Measurements from ENCODE around the gene BCAS3.
A peak's percentile ranks its signal among the peaks of the same experiment; 100 is the strongest.

BCAS3 gene

DNA sequence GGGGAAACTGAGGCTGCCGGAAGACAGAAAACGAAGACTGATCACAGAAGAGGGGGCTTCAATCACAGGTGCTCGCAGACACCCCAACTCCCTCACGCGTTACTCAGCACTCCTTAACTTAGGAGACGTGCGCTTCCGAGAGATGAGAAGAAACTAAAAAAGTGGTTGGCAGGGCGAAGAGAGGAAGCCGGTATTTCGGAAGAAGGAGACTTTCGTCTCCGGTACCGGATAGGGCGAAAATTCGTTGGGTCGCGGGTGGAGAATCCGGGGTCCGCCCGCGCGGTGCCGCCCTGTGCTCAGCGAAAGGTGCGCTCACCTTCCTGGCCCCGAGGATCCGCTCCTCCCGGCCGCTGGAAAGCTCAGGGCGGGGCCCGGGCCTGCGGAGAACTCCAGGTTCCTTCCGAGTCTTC lies 721.1 kb downstream of the BCAS3 start:
- Histone ChIP-seq H3K4me3 (ENCODE audit: low read depth, low read length) (no peak overlapping the region), H4K8ac (ENCODE audit: low read depth, low read length) (no peak overlapping the region), H3K27me3 (ENCODE audit: insufficient read depth, low read length) (peaks cover 75% of the 10 kb centered on the region), H3K18ac (ENCODE audit: low read length) (no peak overlapping the region), H2BK12ac (ENCODE audit: low read length) (no peak overlapping the region), H3K36me3 (ENCODE audit: control insufficient read depth in 1 of 2, insufficient read depth in 2 of 2, low read length in 2 of 2) (no peaks in the 10 kb centered on the region), H3K9me3 (ENCODE audit: insufficient read depth, low read depth, low read length) (peaks cover 13% of the 10 kb centered on the region), H3K23ac (ENCODE audit: low read length) (no peak overlapping the region), H3K79me2 (ENCODE audit: control insufficient read depth, insufficient read depth, low read length, poor library complexity) (no peaks in the 10 kb centered on the region), H3K79me1 (ENCODE audit: low read length) (peaks cover 2% of the 10 kb centered on the region), H3K4me1 (ENCODE audit: control insufficient read depth in 1 of 2, insufficient read depth in 2 of 2, low read length in 2 of 2) (peaks cover 21 to 46% of the 10 kb centered on the region in 2 experiments), H3K14ac (ENCODE audit: low read length) (no peak overlapping the region), H4K12ac (ENCODE audit: low read depth, low read length) (no peak overlapping the region), H4K91ac (ENCODE audit: low read depth, low read length) (no peak overlapping the region), H2BK5ac (ENCODE audit: low read depth, low read length, poor library complexity) (no peak overlapping the region), H3K27ac (ENCODE audit: low read depth, low read length) (no peak overlapping the region), H2AK5ac (ENCODE audit: low read length) (no peak overlapping the region), H2BK120ac (ENCODE audit: insufficient read depth, low read length, poor library complexity) (no peak overlapping the region), H3K9ac (ENCODE audit: low read length) (no peak overlapping the region), H3K4me2 (ENCODE audit: low read length) (peak overlapping the region; percentile 85), H3K4ac (ENCODE audit: low read depth, low read length) (no peak overlapping the region), H2AFZ (ENCODE audit: insufficient read depth, low read length, poor library complexity) (no peak overlapping the region)
- DNase-seq: peak in 1 of 2 donors; percentile 33
- WGBS (ENCODE audit: extremely low coverage, insufficient coverage, insufficient read length): no CpG with 5 or more reads among the region's 34 CpGs

DNA sequence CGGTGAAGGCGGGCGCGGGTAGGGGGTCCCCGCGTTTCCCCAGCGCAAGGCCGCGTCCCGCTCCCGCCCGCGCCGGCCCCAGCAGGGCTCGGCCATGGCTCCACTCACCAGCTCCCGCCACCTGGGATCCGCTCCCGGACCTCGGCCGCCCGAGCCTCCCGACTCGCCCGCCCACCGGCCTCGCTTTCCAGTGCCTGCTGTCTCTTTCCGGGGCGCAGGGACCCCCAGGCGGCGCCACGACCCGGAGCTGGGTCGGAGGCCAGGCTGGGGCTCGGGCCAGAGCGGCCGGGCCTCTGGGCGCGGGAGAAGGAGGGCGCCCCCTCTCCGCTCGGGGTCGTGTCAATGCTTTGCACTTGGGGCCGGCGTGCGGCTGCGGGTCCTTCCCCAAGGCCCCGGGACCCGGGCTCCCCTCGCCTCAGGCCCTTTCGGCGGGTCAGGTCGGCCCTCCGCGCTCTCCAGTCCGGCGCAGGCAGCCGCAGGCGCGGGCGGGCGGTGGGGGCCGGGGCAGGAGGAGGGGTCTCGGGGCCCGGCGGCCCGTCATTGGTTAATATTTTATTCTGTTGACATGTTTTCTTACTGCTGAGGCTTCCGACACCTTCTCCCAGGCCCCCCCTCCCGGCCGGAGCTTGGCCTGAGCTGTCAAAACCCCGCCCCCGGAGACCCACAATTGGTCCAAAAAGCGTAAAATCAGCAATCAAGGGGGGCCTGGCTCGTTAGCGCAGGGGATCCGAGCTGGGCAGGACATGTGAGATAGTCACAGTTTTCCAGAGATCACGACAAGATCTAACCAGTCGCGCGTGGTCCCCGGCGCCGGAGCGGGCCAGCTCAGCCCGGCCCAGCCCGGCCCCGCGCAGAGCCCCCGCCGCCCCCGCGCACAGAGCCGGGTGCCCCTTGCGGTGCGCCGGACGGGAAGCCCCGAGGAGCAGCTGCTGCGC lies 721.7 kb downstream of the BCAS3 start, which contains the start of gene TBX2:
Gene TBX2 (plus strand): TSS at position 713 of the 935 bp plus-strand sequence. CDS start 334 bp downstream, outside the sequence.
- peaks cover 19 to 43% of the 10 kb centered on the region in 2 experiments for H3K4me1 ChIP-seq (ENCODE audit: control insufficient read depth in 1 of 2, insufficient read depth in 2 of 2, low read length in 2 of 2)
- peak within 1 kb of the TSS; percentile 15 for H2BK120ac ChIP-seq (ENCODE audit: insufficient read depth, low read length, poor library complexity)
- no peak within 1 kb of the TSS for H3K27ac ChIP-seq (ENCODE audit: low read depth, low read length)
- no CpG with 5 or more reads among the region's 98 CpGs for WGBS (ENCODE audit: extremely low coverage, insufficient coverage, insufficient read length)
- H2BK5ac ChIP-seq (ENCODE audit: low read depth, low read length, poor library complexity): no peak within 1 kb of the TSS
- peak within 1 kb of the TSS; percentile 46 for H2AFZ ChIP-seq (ENCODE audit: insufficient read depth, low read length, poor library complexity)
- H4K12ac ChIP-seq (ENCODE audit: low read depth, low read length): no peak within 1 kb of the TSS
- peak; percentile 46 to 77 for DNase-seq
- H4K91ac ChIP-seq (ENCODE audit: low read depth, low read length): peak within 1 kb of the TSS; percentile 22
- H2AK5ac ChIP-seq (ENCODE audit: low read length): no peak within 1 kb of the TSS
- no peak within 1 kb of the TSS for H3K14ac ChIP-seq (ENCODE audit: low read length)
- H3K79me1 ChIP-seq (ENCODE audit: low read length): peaks cover 2% of the 10 kb centered on the region
- H3K18ac ChIP-seq (ENCODE audit: low read length): no peak within 1 kb of the TSS
- no peaks in the 10 kb centered on the region for H3K36me3 ChIP-seq (ENCODE audit: control insufficient read depth in 1 of 2, insufficient read depth in 2 of 2, low read length in 2 of 2)
- no peak within 1 kb of the TSS for H2BK12ac ChIP-seq (ENCODE audit: low read length)
- peaks cover 14% of the 10 kb centered on the region for H3K9me3 ChIP-seq (ENCODE audit: insufficient read depth, low read depth, low read length)
- H3K27me3 ChIP-seq (ENCODE audit: insufficient read depth, low read length): peaks cover 82% of the 10 kb centered on the region
- no peak within 1 kb of the TSS for H3K4ac ChIP-seq (ENCODE audit: low read depth, low read length)
- H3K4me2 ChIP-seq (ENCODE audit: low read length): peak within 1 kb of the TSS; percentile 85
- H4K8ac ChIP-seq (ENCODE audit: low read depth, low read length): no peak within 1 kb of the TSS
- no peak within 1 kb of the TSS for H3K23ac ChIP-seq (ENCODE audit: low read length)
- H3K4me3 ChIP-seq (ENCODE audit: low read depth, low read length): peak within 1 kb of the TSS; percentile 51
- H3K9ac ChIP-seq (ENCODE audit: low read length): no peak within 1 kb of the TSS
- no peaks in the 10 kb centered on the region for H3K79me2 ChIP-seq (ENCODE audit: control insufficient read depth, insufficient read depth, low read length, poor library complexity)

DNA sequence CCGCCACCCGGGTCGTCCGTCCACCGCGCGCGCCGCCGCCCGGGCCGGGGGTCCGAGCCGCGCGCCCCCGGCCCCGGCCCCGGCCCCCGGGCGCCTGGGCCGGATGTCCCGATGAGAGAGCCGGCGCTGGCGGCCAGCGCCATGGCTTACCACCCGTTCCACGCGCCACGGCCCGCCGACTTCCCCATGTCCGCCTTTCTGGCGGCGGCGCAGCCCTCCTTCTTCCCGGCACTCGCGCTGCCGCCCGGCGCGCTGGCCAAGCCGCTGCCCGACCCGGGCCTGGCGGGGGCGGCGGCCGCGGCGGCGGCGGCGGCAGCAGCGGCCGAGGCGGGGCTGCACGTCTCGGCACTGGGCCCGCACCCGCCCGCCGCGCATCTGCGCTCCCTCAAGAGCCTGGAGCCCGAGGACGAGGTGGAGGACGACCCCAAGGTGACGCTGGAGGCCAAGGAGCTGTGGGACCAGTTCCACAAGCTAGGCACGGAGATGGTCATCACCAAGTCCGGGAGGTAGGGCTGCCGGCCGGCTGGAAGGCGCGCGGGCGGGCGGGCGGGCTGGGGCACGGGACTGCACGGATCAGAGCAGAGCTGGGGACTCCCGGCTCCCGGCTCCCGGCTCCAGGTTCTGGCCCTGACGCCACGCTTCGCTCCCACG lies 722.5 kb downstream of the BCAS3 start:
- Histone ChIP-seq H3K27me3 (ENCODE audit: insufficient read depth, low read length) (peaks cover 86% of the 10 kb centered on the region), H3K9ac (ENCODE audit: low read length) (no peak overlapping the region), H3K14ac (ENCODE audit: low read length) (no peak overlapping the region), H2BK12ac (ENCODE audit: low read length) (no peak overlapping the region), H3K79me1 (ENCODE audit: low read length) (peaks cover 2% of the 10 kb centered on the region), H3K79me2 (ENCODE audit: control insufficient read depth, insufficient read depth, low read length, poor library complexity) (no peaks in the 10 kb centered on the region), H3K4me2 (ENCODE audit: low read length) (peak overlapping the region; percentile 85), H3K9me3 (ENCODE audit: insufficient read depth, low read depth, low read length) (peaks cover 14% of the 10 kb centered on the region), H2BK120ac (ENCODE audit: insufficient read depth, low read length, poor library complexity) (no peak overlapping the region), H3K27ac (ENCODE audit: low read depth, low read length) (no peak overlapping the region), H4K12ac (ENCODE audit: low read depth, low read length) (no peak overlapping the region), H3K23ac (ENCODE audit: low read length) (no peak overlapping the region), H3K36me3 (ENCODE audit: control insufficient read depth in 1 of 2, insufficient read depth in 2 of 2, low read length in 2 of 2) (no peaks in the 10 kb centered on the region), H4K91ac (ENCODE audit: low read depth, low read length) (no peak overlapping the region), H2AK5ac (ENCODE audit: low read length) (no peak overlapping the region), H3K4me3 (ENCODE audit: low read depth, low read length) (peak overlapping the region; percentile 10), H2BK5ac (ENCODE audit: low read depth, low read length, poor library complexity) (no peak overlapping the region), H4K8ac (ENCODE audit: low read depth, low read length) (no peak overlapping the region), H2AFZ (ENCODE audit: insufficient read depth, low read length, poor library complexity) (no peak overlapping the region), H3K4me1 (ENCODE audit: control insufficient read depth in 1 of 2, insufficient read depth in 2 of 2, low read length in 2 of 2) (peaks cover 18 to 45% of the 10 kb centered on the region in 2 experiments), H3K4ac (ENCODE audit: low read depth, low read length) (no peak overlapping the region), H3K18ac (ENCODE audit: low read length) (no peak overlapping the region)
- WGBS (ENCODE audit: extremely low coverage, insufficient coverage, insufficient read length): no CpG with 5 or more reads among the region's 90 CpGs
- peak; percentile 66 to 81 for DNase-seq

DNA sequence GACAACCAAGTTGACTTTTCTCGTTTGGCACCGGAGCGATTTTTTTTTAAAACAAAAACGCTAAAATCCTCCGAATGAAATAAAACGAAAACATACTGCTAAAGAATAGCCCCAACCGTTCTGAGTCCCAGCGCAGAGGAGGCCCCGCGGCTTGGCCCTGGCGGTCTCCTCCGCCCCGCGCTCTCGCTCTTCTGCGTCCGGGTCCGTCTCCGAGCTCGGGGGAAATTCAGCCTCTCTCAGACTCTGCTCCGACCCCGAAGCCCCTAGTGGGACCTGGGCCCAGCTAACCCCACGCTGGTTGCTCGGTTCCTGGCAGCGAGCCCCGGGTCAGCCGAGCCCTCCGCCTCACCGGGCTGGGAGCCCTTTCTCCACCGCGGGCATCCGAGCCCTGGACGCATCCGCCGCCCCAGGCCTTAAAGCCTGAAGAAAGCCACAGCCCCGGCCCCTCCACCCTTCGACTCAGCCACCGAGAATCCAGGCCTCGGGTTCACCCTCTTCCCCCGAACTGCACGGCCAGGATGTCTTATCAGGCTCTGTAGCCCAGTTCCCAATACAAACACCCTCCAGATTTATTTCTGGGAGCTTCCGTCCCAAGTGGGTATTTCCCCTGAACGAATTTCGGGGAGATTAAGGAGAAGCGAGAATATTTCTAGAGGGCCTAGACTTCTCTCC lies 723.2 kb downstream of the BCAS3 start:
- no peak overlapping the region for H3K23ac ChIP-seq (ENCODE audit: low read length)
- no peak overlapping the region for H2BK120ac ChIP-seq (ENCODE audit: insufficient read depth, low read length, poor library complexity)
- peaks cover 86% of the 10 kb centered on the region for H3K27me3 ChIP-seq (ENCODE audit: insufficient read depth, low read length)
- peaks cover 17 to 50% of the 10 kb centered on the region in 2 experiments for H3K4me1 ChIP-seq (ENCODE audit: control insufficient read depth in 1 of 2, insufficient read depth in 2 of 2, low read length in 2 of 2)
- peaks cover 20% of the 10 kb centered on the region for H3K9me3 ChIP-seq (ENCODE audit: insufficient read depth, low read depth, low read length)
- no peak overlapping the region for H4K12ac ChIP-seq (ENCODE audit: low read depth, low read length)
- H4K91ac ChIP-seq (ENCODE audit: low read depth, low read length): no peak overlapping the region
- H3K9ac ChIP-seq (ENCODE audit: low read length): no peak overlapping the region
- peak overlapping the region; percentile 56 for H3K4me2 ChIP-seq (ENCODE audit: low read length)
- peaks cover 2% of the 10 kb centered on the region for H3K79me1 ChIP-seq (ENCODE audit: low read length)
- no peaks in the 10 kb centered on the region for H3K79me2 ChIP-seq (ENCODE audit: control insufficient read depth, insufficient read depth, low read length, poor library complexity)
- no peak overlapping the region for H2BK12ac ChIP-seq (ENCODE audit: low read length)
- H3K36me3 ChIP-seq (ENCODE audit: control insufficient read depth in 1 of 2, insufficient read depth in 2 of 2, low read length in 2 of 2): no peaks in the 10 kb centered on the region
- no peak overlapping the region for H2AK5ac ChIP-seq (ENCODE audit: low read length)
- no peak overlapping the region for H3K14ac ChIP-seq (ENCODE audit: low read length)
- no peak overlapping the region for H3K27ac ChIP-seq (ENCODE audit: low read depth, low read length)
- H3K4ac ChIP-seq (ENCODE audit: low read depth, low read length): no peak overlapping the region
- no peak overlapping the region for H4K8ac ChIP-seq (ENCODE audit: low read depth, low read length)
- no peak overlapping the region for H2AFZ ChIP-seq (ENCODE audit: insufficient read depth, low read length, poor library complexity)
- H2BK5ac ChIP-seq (ENCODE audit: low read depth, low read length, poor library complexity): no peak overlapping the region
- DNase-seq: no peak
- no peak overlapping the region for H3K4me3 ChIP-seq (ENCODE audit: low read depth, low read length)
- no peak overlapping the region for H3K18ac ChIP-seq (ENCODE audit: low read length)
- no CpG with 5 or more reads among the region's 45 CpGs for WGBS (ENCODE audit: extremely low coverage, insufficient coverage, insufficient read length)
